ENCODE measurements around the gene CFAP119. TPM values are rescaled to one million over a fixed set of nuclear protein-coding genes. Genes with fewer than 3 reads are reported as not detected.

CFAP119 gene
- total RNA-seq, 2 donors from 2014 or later: 6.9 to 12.6 TPM

- H3K36me3 Mint-ChIP-seq (ENCODE audit: low read depth): peaks cover 75% of the 10 kb centered on the region
- Histone ChIP-seq H3K36me3 (ENCODE audit: control insufficient read depth, insufficient read depth, low read length) (peaks cover 75% of the 10 kb centered on the region), H3K9ac (ENCODE audit: extremely low read depth, low read length, poor library complexity, severe bottlenecking) (no peak overlapping the region)
Observed at GRCh38 chr16:30764086-30764485, 2.2 kb upstream of the CFAP119 start.

GRCh38 chr16:30762991-30763725 is 1.3 kb upstream of the CFAP119 start:
- Histone ChIP-seq H3K9ac (ENCODE audit: extremely low read depth, low read length, poor library complexity, severe bottlenecking) (peak overlapping the region; percentile 92), H3K36me3 (ENCODE audit: control insufficient read depth, insufficient read depth, low read length) (peaks cover 75% of the 10 kb centered on the region), H3K9me3 (ENCODE audit: control insufficient read depth, low read length) (no peaks in the 10 kb centered on the region), H3K4me3 (ENCODE audit: low read length) (peak overlapping the region; percentile 97), H3K27ac (ENCODE audit: low read depth, low read length) (no peak overlapping the region), H3K4me1 (ENCODE audit: control insufficient read depth, insufficient read depth, low read length) (peaks cover 8% of the 10 kb centered on the region), H3K27me3 (ENCODE audit: control insufficient read depth, insufficient read depth, low read length, poor library complexity, severe bottlenecking) (no peaks in the 10 kb centered on the region)
- peaks cover 13% of the 10 kb centered on the region for H3K4me1 Mint-ChIP-seq
- H3K9me3 Mint-ChIP-seq: no peaks in the 10 kb centered on the region
- 82 to 90% methylated on average over 10 to 15 of the region's 15 CpGs for WGBS, 2 experiments (ENCODE audit: insufficient coverage in 1 of 2, insufficient read length in 1 of 2)
- TF ChIP-seq CTCF (conservative IDR thresholded peaks at IDR 0.05): no peak
- H3K4me3 Mint-ChIP-seq: peak overlapping the region; percentile 85
- DNase-seq: no peak
- H3K36me3 Mint-ChIP-seq (ENCODE audit: low read depth): peaks cover 69% of the 10 kb centered on the region
- H3K27ac Mint-ChIP-seq: peak overlapping the region; percentile 96
- H3K27me3 Mint-ChIP-seq (ENCODE audit: insufficient read depth): no peaks in the 10 kb centered on the region

More at GRCh38 chr16:30764086-30764485, 2.2 kb upstream of the CFAP119 start:
- Mint-ChIP-seq H3K4me3 (peak overlapping the region; percentile 85), H3K4me1 (peaks cover 13% of the 10 kb centered on the region), H3K27ac (no peak overlapping the region), H3K9me3 (no peaks in the 10 kb centered on the region), H3K27me3 (ENCODE audit: insufficient read depth) (no peaks in the 10 kb centered on the region)
- 96 to 97% methylated on average over 9 to 11 of the region's 11 CpGs for WGBS, 2 experiments (ENCODE audit: insufficient coverage in 1 of 2, insufficient read length in 1 of 2)
- no peaks in the 10 kb centered on the region for H3K27me3 ChIP-seq (ENCODE audit: control insufficient read depth, insufficient read depth, low read length, poor library complexity, severe bottlenecking)
- no peak for DNase-seq
- TF ChIP-seq CTCF (conservative IDR thresholded peaks at IDR 0.05): no peak
- peak overlapping the region; percentile 97 for H3K4me3 ChIP-seq (ENCODE audit: low read length)
- no peaks in the 10 kb centered on the region for H3K9me3 ChIP-seq (ENCODE audit: control insufficient read depth, low read length)
- H3K27ac ChIP-seq (ENCODE audit: low read depth, low read length): no peak overlapping the region
- peaks cover 8% of the 10 kb centered on the region for H3K4me1 ChIP-seq (ENCODE audit: control insufficient read depth, insufficient read depth, low read length)

- Mint-ChIP-seq H3K4me1 (peaks cover 13% of the 10 kb centered on the region), H3K9me3 (no peaks in the 10 kb centered on the region), H3K27me3 (ENCODE audit: insufficient read depth) (no peaks in the 10 kb centered on the region), H3K4me3 (peak overlapping the region; percentile 85), H3K36me3 (ENCODE audit: low read depth) (peaks cover 62% of the 10 kb centered on the region), H3K27ac (peak overlapping the region; percentile 96)
- Histone ChIP-seq H3K4me3 (ENCODE audit: low read length) (peak overlapping the region; percentile 97), H3K9ac (ENCODE audit: extremely low read depth, low read length, poor library complexity, severe bottlenecking) (peak overlapping the region; percentile 92), H3K27ac (ENCODE audit: low read depth, low read length) (peak overlapping the region; percentile 73), H3K36me3 (ENCODE audit: control insufficient read depth, insufficient read depth, low read length) (peaks cover 73% of the 10 kb centered on the region), H3K27me3 (ENCODE audit: control insufficient read depth, insufficient read depth, low read length, poor library complexity, severe bottlenecking) (no peaks in the 10 kb centered on the region), H3K4me1 (ENCODE audit: control insufficient read depth, insufficient read depth, low read length) (peaks cover 8% of the 10 kb centered on the region), H3K9me3 (ENCODE audit: control insufficient read depth, low read length) (no peaks in the 10 kb centered on the region)
- DNase-seq: peak; percentile 78
- 0 to 1% methylated on average over 40 to 64 of the region's 64 CpGs for WGBS, 2 experiments (ENCODE audit: insufficient coverage in 1 of 2, insufficient read length in 1 of 2)
- no peak for TF ChIP-seq CTCF (conservative IDR thresholded peaks at IDR 0.05)
Observed at GRCh38 chr16:30761427-30761927, 385 bp downstream of the CFAP119 start.

Data from endodermal cell (in vitro differentiated cells).